Measurements from ENCODE around the gene NLRP9.

GRCh38 chr19:55691561-55692481 lies 46.4 kb downstream of the NLRP9 start:
- TF ChIP-seq CTCF (IDR thresholded peaks at IDR 0.05) (no peak), EP300 (IDR thresholded peaks at IDR 0.05; ENCODE audit: low read depth) (no peak)

Data from transverse colon (tissue), 3 donors.